C4-2B (cell line): Measurements from ENCODE around the gene ZDHHC11B.

Source experiments
- CTCF ChIP-seq: fragments of 450-650 bp; conservative IDR thresholded peaks from 2 replicates; pipeline ENCODE4 v1.5.1; 2017; ENCODE audit warnings: mild to moderate bottlenecking
- ZFX ChIP-seq: fragments of 450-650 bp; IDR thresholded peaks from 2 replicates; pipeline ENCODE4 v1.6.1; 2017

GRCh38 chr5:677131-678101, 107.1 kb downstream of the ZDHHC11B start:
- TF ChIP-seq CTCF (no peak), ZFX (no peak)
